DMS153 treated with DMSO at 0.1 percent for 48 hours (cell line): Measurements from ENCODE around the gene FUT7.

Experiments used
- DNase-seq: peaks from one replicate; lab custom pipeline; 2025; ENCODE audit not compliant: unreplicated experiment; lab: John Stamatoyannopoulos, UW

The FUT7 gene, protein sequence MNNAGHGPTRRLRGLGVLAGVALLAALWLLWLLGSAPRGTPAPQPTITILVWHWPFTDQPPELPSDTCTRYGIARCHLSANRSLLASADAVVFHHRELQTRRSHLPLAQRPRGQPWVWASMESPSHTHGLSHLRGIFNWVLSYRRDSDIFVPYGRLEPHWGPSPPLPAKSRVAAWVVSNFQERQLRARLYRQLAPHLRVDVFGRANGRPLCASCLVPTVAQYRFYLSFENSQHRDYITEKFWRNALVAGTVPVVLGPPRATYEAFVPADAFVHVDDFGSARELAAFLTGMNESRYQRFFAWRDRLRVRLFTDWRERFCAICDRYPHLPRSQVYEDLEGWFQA

DNA sequence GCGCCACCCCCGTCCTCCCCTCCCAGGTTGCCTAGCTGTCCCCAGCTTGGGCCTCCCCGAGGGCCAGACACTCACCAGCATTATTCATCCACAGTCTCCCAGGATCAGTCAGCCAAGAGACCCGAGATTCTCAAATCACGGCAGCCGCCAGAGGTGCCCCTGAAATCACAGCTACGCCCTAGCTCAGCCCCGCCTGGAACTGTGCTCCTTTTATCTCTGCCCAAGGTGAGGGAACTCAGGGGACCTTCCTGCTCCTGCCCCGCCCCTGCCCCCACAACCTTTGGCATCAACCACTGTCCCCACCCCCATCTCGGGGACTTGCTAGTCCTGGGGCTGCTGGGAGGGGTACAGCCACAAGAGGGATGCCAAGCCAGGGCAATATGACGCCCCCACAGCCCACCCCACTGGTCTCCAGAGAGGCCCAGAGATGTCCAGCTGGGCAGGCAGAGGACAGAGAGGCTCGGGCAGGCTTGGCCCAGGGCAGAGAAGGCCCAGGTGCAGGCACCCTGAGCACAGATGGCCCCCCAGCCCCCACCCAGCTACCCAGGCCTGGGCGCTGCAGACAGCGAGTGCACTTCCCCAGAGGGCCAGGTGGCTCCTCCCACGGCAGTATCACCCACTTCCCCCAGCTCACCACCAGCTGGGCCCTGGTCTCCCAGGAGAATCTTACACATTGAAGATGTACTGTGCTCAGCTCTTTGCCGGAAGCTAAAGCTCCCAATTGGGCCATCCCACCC is at the start of gene FUT7:
Gene FUT7 (minus strand): TSS at position 185 of the 737 bp plus-strand sequence. CDS start 97 bp downstream, at position 88.
- no peak for DNase-seq

DNA sequence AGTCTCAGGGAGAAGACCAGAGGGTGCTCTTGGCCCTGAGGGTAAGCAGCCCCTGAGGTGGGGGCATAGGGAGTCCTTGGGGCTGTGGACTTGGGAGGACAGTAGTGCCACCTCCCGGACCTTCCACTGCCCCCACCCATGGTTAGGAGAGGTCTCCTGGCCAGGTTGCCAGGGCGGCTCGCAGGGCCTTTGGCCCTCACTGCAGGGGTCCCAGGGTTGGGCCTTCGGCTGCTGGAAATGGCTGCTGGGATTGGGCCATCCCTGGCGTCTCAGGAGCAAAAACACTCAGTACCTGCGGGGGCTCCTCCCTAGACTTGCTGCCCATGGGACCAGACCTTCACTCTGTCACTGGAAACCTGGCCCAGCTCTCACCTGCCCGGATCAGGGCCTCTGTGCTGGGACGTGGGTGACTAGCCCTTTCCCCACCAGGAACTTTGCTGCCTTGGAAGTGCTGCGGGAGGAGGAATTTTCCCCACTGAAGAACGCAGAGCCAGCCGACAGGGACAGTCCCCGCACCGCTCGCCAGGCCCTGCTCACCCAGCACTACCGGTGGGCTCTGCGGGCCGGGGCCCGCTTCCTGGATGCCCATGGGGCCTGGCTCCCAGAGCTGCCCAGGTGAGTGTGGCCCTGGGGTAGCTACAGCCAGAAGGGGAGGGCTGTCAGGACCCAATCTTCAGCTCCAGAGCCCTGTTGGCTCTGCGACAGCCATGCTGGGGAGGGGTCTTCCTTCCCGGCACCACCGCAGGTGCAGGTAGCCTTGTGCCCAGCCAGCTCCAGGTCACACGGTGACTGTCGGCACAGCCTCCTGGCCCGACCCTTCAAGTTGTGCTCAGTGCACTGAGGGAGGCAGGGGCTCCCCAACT is 48.6 kb upstream of the FUT7 start:
- no peak for DNase-seq

DNA sequence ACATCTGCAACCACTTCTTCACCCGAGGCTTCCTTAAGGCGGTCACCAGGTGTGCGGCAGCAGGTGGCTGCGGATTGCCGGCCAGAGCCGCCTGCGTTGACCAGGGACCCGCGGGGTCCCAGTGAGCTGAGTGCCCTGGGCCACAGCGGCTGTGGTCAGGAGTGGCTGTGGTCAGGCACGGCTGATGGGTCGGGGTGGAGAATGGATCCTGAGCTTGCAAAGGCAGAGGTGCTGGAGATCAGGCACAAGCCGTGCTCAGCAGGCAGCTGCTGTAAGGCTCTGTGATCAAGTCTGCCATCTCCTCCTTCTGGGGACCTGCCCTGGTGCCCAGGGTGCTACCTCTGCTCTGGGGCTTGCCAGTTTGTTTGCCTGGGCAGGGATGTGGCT is 47.5 kb upstream of the FUT7 start:
- no peak for DNase-seq

DNA sequence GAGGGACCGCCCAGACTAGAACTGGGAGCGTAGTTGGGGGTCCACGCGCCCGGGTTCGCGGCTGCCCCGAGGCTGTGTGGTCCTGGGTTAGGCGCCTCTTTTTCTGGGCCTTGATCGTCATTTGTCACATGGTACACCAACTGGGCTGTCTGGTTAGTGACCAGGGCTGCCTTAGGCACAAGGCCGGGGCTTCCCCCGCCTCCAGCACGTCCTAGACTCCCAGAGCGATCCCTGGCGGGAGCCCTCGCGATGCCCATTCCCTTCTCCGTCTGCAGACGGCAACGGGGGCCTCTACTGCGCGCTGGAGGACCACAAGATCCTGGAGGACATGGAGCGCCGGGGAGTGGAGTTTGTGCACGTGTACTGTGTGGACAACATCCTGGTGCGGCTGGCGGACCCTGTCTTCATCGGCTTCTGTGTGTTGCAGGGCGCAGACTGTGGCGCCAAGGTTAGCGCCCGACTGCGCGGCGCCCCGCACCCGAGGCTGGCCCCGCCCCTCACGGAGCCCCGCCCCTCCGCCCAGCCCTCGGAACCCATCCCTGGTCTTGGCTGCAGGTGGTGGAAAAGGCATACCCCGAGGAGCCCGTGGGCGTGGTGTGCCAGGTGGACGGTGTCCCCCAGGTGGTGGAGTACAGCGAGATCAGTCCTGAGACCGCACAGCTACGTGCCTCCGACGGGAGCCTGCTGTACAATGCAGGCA is 47.0 kb upstream of the FUT7 start:
- no peak for DNase-seq

DNA sequence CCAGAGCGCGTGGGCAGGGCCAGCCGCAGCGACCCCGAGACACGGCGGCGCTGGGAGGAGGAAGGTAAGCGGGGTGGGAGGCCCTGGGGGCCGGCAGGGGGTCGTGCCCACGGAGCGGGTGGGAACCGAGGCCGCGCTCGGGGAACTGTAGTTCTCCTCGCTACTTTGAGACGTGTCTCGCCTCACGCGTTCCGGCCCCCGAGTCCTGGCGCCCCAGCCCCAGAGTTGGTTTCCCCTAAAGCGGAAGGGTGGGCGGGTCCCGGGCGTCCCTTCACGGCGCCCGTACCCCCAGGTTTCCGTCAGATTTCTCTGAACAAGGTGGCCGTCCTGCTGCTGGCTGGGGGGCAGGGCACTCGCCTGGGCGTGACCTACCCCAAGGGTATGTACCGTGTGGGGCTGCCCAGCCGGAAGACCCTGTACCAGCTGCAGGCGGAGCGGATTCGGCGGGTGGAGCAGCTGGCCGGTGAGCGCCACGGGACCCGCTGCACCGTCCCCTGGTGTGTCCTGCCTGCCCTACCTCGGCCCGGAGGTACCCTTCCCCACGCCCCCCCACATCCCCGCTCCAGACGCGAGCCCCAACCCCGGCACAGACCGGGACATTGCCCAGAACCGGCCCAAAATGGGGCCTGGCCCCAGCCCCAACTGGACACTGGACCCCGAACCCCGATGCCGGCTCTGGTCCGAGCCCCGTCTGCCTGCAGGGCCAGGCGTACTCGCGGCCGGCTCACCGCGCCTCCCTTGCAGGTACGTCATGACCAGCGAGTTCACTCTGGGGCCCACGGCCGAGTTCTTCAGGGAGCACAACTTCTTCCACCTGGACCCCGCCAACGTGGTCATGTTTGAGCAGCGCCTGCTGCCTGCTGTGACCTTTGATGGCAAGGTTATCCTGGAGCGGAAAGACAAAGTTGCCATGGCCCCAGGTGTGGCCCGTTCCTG is 46.1 kb upstream of the FUT7 start:
- DNase-seq: no peak

DNA sequence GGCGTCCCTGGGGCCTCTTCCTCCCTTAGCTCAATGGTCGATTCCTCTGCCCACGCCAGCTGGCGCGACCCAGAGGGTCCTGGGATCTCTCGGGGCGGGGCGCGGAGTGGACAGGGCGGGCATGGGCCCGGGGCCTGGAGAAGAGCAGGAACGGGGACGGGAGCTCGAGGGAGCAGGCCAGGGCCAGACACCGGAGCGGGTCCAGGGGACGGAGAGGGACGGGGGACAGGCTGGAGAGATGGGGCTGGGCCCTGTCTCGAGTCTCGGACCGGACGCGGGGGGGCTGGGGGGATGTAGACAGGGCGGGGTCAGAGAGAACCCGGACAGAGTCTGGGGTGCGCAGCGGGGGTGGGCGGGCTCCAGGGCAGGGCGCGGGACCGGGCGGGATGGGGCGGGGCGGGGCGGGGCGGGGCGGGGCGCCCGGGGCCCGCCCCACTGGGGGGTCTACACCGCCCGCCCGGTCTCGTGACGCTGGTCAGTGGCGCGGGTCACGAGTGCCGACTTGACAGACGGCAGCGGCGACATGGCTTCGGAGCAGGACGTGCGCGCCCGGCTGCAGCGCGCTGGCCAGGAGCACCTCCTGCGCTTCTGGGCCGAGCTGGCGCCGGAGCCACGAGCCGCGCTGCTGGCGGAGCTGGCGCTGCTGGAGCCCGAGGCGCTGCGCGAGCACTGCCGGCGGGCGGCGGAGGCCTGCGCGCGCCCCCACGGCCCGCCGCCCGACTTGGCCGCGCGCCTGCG is 45.3 kb upstream of the FUT7 start, which contains the start of gene UAP1L1:
Gene UAP1L1 (plus strand): TSS at position 508 of the 738 bp plus-strand sequence. CDS start 16 bp downstream, at position 524.
- DNase-seq: no peak

DNA sequence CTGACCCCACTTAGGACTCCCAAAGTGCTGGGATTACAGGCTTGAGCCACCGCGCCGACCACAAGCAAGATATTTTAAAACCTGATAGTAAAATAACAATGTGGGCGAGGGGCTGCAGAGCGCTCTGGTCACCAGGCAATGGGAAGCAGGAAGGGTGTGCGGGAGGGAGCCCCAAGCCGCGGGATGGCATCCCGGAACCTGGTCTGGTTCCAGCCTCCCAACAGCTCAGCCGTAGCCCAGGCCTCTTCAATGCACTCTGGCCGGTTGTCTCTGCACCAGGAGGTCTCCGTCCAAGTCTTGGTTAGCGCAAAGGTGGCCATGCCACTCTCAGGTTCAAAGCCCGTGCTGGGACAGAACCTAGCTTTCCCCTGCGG is 44.7 kb upstream of the FUT7 start:
- no peak for DNase-seq

DNA sequence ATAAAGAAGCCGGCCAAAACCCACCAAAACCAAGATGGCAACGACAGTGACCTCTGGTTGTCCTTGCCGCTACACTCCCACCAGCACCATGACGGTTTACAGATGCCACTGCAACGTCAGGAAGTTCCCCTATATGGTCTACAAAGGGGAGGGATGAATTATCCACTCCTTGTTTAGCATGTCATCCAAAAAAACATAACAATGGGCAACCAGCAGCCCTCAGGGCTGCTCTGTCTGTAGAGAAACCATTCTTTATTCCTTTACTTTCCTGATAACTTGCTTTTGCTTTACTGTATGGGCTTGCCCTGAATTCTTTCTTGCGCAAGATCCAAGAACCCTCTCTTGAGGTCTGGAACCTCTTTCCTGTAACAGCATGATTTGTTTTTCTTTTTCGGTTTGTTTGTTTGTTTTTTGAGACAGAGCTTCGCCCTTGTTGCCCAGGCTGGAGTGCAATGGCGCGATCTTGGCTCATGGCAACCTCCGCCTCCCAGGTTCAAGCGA is 43.4 kb upstream of the FUT7 start:
- DNase-seq: no peak

DNA sequence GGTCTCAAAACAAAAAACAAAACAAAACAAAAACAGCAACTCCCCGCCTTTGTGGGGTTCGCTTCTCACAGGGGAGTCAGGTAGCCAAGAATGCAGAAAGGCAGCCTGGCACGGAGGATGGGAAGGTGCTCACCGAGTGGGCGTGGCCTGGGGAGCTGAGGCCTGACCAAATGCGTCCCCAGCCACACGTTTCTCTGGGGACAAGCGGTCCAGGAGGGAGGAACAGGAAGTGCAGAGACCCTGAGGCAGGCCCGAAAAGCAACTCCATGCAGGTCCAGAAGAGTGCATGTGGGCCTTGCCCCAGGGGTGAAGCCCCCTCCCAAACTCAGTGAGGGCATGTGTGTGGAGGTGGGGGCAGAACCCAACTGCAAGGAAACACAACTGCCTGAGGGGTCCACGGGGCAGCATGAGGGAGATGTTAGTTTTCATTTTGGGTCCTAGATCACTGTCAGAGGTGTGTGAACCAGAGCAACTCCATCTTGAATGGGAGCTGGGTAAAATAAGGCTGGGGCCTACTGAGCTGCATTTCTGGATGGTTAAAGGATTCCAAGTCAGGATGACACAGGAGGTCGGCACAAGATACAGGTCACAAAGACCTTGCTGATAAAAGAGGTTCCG is 42.9 kb upstream of the FUT7 start:
- DNase-seq: no peak

DNA sequence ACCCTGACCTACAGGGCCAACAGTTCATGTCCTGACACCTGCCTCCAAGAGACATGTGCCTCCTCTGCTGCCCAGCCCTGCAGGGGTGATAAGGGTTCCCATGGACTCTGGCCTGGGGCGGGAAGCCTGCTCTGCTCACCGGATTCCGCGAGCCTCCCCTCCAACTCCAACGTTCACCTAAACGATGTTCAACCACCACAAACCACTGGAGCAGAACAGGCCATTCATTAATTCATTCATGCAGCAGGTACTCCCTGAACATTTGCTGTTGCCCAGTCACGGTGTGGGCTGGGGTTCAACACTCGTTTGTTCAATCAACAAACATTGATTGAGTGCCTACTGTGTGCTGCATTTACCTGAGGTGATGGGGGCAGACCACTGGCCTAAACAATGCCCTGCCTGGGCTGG is 42.1 kb upstream of the FUT7 start:
- no peak for DNase-seq

DNA sequence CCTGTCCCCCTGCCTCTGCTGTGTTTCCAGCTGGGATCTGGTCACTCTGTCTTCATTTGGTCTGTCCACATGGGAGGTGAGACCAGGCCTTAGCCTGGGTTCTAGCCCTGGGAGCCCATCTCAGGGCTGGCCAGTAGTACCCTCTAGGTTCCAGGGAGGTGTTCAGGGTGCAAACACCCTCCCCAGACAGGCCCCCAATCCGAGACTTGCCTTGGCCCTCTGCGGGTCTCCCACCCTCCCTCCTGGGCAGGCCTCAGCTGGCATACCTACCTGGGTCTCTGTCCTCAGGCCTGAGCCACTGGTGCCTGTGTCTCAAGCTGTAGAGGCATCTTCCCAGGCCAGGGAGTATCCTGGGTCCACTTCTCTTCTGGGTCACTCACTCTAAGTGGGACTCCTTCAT is 39.4 kb upstream of the FUT7 start:
- DNase-seq: no peak

DNA sequence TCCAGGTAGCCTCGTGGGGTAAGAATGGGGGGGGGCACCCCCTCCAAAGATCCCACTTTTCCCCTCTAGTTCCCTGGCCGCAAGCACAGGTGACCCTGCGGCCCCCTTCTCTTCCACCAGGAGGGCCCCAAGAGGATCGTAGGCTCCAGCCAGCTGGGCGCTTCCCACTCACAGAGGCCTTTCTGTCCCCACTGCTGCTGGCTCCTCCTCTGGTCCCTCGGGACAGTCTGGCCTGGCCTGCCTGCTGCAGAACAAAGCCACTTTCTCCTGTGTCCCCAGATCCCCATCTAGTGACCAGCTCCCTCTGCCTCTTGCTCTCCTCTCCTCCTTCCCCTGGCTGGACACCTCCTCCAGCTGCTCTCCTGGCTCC is 39.0 kb upstream of the FUT7 start:
- peak; percentile 75 for DNase-seq

DNA sequence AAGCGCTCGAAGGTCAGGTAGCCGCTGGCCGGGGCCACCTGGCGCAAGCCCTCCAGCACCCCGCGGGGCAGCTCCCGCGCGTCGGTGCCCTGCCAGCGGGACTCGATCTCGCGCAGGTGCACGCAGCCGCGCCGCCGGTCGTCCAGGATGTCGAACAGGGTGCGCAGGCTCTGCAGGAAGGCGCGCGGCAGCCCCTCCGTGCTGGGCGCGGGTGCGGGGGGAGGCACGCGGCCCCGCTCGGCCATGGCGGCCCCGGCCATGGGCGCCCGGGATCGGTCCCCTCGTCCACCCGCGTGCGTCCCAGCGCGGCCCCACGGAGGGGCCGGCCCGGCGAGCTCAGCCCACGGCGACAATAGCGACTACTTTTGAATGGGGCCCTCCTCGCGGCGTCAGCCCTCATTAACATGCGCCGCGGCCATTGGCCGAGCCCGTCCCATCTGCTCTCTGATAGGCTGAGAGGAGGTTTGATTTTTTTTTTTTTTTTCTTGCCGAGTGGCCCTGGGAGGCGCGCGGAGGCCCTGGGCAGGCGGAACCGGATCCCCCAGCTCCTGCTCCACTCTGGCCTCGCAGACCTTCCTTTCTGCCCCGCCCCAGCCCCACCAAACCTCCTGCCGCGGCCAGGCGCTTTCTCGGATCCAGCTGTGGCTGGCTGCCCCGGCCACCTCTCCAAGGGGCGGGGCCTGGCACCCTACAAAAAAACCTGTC is 38.5 kb upstream of the FUT7 start, which contains the start of gene SAPCD2:
Gene SAPCD2 (minus strand): TSS at position 357 of the 705 bp plus-strand sequence. CDS start 97 bp downstream, at position 260.
- peak; percentile 75 for DNase-seq

DNA sequence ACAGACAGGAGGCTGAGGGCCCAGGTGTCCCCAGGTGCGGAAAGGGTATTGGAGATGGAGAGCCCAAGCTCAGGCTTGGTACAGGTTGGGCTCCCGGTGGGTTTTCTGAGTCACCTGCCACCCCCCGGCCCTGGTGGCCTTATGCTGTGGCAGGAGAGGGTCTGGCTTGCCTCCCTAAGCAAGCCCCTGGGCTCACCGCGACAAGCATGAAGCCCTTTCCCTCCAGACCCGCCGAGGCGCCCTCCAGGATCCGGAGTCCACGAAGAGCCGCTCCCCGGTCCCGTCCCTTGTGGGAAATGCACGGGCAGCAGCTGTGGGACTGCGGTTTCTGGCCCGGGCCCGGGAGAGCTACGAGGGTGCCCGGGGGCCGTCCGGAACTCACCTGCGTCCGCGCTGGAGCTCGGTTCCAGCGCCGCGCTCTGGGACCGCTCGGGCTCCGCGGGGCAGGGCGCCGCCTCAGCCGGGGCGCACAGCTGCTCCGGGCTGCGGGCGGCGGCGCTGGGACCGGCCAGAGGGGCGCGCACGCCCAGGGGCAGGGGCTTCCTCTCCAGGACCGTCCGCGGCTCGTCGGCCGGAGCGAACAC is 37.7 kb upstream of the FUT7 start:
- no peak for DNase-seq

DNA sequence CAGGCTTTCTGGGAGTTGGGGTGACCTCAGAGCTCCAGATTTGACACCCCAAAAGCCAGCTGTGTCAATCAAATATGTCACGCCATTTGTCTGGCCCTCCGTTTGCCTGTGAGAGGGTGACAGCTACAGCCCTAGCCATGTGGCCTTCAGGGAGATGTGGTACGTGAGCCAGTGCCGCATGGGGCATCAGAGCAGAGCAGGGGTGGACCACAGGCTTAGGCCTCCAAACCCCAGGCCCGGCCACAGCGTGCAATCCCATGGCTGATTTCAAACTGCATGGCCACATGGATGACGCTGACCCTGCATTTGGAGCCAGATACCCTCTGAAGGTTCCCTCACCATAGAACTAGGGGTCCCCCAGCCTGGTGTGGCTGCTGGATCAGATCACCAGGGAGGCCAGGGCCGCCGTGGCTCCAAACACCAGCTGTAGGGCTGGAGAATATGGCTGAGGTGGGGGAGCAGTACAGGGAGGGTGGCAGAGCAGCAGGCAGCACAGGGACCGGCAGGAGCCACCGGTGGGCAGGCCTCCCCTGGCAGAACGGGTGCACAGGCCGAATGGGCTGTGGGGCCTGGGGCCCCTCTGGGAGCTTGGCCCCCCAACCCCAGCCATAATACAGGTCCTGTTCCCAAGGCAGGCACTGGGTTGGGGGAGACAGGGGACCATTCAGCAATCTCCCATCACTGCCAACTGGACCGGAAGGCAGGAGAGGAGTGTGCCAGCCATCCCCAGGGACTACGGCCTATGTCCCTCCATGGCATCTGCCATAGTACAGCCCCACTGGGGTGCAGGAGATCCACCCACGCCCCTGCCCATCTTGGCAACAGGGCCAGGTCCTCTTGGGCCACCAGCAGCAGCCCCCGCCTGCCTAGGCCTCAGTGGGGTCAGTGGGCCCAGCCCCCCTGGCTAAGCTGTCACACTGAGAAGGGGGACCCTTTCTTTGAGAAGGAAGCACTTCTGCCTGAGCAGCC is 36.9 kb upstream of the FUT7 start:
- no peak for DNase-seq

DNA sequence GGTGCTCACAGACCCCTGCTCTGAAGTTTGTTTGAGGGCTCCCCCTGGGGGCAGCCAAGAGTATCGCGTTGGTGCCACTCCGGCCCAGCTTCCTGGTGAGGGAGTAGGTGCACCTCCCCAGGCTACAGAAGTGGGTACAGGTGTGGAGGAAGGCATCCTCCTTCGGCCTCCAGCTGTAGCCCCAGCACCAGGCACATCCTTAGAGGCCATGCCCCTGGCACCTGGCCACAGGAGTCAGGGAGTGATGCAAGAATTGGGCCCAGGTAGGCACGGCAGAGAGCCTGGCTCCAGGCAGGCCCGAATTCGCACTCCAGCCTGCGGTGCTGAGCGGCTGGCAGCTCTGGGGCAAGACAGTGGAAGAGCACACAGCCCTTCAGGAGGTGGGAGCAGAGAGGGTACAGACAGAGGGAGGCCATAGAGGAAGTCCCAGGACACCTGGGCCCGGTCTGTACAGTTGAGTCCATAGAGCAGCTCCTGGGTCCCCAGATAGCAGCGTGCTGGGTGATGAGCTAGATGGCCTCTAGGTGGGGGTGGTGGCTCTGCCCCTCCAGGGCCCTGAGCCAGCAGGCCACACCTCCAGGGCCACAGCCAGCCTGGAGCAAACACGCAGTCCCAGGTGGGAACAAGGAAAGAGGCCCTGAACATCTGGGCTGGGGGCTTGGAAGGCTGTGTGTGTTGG is 36.1 kb upstream of the FUT7 start:
- peak; percentile 73 for DNase-seq
